HG03196 (cell line): ENCODE results near the gene POLRMT.
"Not testable (repeated sequence)": the region's sequence is repeated elsewhere in the genome, so short reads cannot be mapped to it uniquely, and the experiment has no call there.

Experiments
- ATAC-seq: cut with Tn5 transposase; IDR thresholded peaks from one replicate; pipeline ENCODE4 v1.9.1; 2021; ENCODE audit not compliant: unreplicated experiment

The POLRMT gene

DNA sequence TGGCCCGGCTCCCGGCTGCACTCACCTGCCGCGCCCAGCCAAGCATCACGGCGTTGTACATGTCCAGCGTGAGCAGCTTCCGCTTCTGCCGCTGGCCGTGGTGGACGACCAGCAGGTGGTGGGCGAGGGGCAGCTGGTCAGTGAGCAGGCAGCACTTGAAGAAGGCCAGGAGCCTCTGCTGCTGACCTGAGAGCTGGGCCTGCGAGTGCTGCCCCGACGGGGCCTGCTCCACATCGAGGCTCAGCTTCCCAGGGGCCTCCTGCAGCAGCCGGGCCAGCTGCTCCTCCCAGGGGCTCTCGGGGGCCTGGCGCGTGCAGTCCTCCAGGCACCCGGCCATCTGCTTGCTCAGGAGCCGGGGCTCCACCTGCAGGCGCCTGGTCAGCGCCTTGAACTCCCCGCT, 3.8 kb downstream of the POLRMT start:
- not testable (repeated sequence) for ATAC-seq

DNA sequence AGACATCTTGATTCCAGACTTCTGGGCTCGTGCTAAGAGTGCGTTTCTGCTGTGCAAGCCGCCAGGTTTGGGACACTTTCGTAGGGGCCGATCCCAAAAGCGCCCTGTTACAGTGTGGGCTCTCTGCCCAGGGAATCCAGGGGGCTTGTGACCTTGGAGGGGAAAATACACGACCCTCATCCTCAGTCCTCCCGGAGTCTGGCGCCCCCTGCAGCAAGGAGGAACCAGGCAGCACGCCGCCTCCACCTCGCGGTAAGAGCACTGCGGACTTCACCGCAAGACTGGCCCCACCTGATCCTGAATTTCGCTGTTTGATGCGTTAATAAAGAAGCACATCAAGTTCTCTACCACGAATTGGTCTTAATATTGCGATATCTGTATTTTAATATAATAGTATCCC, 5.2 kb downstream of the POLRMT start:
- no peak for ATAC-seq

DNA sequence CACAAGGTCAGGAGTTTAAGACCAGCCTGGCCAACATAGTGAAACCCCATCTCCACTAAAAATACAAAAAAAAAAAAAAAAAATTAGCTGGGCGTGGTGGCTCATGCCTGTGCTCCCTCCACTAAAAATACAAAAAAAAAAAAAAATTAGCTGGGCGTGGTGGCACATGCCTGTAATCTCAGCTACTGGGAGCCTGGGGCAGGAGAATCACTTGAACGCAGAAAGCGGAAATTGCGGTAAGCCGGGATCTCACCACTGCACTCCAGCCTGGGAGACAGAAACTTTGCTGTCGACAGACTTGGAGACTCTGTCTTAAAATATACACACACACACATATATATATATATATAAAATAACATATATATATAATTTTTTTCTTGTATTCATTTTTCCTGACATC, 6.8 kb downstream of the POLRMT start:
- ATAC-seq, result not testable (repeated sequence)

DNA sequence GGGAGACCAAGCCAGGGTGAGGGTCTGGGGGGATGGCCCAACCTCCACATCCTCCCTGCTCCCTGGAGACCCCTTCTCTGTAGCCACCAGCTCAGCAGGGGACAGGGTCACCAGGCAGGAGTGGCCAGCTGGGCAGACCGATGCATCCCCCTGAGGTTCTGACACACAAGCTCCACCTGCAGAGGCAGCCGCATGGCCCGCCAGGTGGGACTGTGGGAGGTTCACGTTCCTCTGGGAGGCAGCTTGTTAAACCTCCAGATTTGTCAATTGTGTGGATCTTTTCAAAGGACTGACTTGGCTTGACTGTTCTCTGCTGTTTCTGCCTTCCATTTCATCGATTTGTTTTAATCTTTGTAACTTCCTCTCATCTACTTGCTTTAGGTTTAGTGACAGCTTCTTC, 8.1 kb downstream of the POLRMT start:
- no peak for ATAC-seq

DNA sequence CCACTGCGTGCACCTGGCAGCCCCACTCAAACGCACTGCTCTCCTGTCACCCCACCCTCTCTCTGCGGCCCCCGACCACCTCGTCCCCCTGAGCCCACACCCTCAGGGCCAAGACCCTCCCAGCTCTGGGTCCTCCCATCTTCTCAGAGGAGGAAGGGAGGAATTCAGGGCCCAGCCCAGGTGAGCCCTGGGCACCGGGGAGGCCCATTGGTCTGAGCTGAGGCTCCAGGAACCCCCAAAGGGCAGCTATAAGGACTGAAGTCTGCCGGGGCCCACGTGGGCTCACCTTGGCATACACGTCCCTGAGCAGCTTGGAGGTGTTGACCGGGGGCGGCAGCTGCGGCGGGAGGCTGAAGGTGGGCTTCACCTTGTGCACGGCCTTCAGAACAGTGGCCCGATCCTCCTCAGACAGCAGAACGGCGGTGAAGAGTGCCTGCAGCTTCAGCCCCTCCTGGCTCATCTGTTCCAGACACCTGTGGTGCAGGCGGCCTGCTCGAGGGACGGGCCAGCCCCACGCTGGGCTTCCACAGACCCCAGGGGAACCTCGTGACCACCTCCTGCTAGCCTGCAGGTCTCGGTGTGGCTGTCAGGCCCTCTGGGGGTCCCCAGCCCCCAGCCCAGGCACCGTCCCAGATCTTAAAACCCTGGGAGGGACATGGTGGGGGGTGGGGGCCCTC, 8.8 kb downstream of the POLRMT start:
- ATAC-seq, result no peak

DNA sequence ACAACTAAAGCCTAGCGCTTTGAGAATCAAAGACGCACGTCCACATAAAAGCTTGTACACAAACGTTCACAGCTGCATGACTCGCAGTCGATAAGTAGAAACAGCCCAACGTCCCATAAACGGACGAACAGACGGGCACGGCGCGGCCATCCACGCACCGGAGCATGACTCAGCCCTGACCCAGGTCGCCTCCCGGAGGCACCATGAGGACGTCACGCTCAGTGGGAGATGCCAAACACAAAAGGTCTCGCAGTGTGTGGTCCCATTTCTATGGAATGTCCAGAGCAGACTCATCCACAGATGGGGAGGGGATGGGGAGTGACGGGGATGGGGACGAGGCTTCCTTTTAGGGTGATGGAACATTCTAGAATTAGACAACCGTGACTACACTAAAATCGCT, 9.4 kb downstream of the POLRMT start:
- ATAC-seq, result no peak

DNA sequence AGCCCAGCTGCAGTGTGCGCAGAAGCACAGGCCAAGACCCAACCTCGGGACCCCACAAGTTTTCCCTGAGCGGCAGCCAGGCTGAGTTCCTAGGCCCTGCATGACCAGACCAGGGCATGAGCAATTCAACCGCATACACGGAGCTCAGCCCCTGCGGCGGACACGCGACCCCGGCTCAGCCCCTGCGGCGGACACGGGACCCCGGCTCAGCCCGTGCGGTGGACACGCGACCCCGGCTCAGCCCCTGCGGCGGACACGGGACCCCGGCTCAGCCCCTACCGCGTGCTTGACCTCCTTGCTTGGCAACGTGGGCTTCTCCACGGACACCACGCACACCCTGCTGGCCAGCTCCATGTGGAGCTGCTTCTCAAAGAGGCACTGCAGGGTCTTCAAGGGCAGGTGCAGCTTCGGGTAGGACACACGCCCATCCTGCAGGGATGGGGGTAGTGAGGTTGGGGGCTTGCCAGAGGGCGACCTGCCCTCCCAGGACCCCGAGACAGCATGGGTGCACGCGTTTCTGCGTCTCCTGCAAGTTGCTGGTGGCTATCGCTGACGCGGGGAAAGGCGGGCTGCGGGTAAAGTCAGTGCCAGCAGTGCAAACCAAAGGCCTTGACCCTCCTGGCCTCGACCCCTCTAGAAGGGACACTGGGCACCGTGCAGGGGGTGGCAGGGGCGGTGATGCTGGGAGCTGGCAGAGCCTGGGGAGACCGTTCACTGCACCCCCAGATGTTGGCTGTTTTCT, 10.0 kb downstream of the POLRMT start:
- no peak for ATAC-seq

DNA sequence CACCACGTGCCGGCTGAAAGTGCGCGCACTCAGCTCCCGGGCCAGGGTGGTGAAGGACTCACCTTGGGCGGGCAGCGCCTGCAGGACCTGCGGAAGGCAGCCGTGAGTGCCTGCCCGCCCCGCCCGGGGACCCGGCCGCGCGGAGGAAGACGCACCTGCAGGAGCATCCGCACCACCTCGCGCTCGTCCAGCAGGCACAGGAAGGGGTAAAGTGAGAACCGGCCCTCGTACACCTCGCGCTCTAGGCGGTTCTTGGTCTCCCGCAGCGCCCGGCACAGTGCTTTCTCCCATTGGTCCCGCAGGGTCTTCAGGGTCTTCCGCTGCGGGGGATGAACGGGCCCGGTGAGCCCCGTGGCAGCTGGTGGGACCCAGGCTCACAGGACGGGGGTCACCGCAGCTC, 10.7 kb downstream of the POLRMT start:
- ATAC-seq, result no peak

DNA sequence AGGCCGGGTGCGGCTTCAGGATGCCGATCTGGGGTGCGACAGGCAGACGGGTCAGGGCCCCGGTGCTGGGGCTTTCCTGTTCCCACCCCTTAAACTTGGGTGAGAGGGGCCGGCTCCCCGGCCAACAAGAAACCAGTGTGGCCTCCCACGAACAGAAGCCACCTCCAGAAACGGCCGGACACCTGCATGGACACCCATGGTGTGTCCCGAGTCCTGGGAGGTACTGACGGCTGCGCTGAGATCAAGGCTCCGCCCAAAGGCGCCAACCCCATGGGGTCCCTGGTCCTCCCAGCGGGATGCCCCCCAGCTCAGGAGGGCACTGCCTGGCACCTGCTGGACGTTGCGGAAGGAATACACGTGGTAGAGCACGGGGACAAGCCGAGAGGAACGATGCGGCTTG, 11.5 kb downstream of the POLRMT start:
- ATAC-seq, result no peak

DNA sequence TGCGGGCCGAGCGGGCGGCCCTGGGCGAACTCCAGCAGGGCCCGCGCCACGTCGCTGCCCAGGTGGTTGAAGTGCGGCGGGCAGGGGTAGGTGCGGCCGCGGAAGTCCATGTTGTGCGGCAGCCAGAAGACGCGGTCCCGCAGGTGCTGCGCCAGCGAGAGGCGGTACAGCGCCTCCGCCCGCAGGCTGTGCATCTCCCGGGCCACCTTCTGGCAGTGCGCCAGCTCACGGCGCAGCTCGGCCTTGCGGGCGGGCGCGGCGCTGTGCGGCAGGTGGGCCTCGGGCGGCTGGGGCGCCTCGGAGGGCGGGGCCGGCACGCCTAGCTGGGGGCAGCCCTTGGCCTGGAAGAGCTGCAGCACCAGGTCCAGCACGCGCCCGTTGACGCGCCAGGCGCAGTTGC, 12.1 kb downstream of the POLRMT start:
- not testable (repeated sequence) for ATAC-seq

DNA sequence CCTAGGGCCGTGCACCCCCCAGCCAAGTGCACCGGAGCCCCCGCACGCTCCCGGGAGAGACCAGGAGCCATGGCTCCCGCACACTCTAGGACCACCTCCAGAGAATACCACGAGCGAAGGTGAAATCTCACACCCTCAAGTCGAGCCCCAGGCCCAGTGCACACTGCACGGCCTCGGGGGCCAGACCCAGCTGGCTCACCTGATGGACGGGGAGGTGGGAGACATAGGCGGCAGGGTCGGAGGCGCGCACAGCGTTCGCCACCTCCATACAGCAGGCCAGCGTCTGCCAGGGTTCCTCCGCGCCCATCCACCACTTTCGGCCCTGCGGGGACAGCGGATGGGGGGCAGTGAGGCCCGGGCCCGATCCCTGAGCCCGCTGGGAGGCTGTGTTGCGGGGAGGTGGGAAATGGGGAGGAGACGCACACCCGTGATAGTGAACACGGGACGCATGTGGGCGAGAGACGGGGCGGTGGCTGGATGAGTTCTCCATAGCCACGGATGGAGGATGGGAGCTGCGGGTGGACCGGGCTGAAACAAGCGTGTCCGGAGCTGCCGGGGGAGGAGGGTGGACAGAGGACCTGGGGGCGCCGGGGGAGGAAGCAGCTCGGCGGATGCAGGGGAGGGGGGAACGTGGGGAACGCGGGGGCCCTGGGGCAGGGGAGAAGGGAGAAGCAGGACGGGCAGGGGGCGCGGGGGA, 13.0 kb downstream of the POLRMT start:
- ATAC-seq, result no peak

DNA sequence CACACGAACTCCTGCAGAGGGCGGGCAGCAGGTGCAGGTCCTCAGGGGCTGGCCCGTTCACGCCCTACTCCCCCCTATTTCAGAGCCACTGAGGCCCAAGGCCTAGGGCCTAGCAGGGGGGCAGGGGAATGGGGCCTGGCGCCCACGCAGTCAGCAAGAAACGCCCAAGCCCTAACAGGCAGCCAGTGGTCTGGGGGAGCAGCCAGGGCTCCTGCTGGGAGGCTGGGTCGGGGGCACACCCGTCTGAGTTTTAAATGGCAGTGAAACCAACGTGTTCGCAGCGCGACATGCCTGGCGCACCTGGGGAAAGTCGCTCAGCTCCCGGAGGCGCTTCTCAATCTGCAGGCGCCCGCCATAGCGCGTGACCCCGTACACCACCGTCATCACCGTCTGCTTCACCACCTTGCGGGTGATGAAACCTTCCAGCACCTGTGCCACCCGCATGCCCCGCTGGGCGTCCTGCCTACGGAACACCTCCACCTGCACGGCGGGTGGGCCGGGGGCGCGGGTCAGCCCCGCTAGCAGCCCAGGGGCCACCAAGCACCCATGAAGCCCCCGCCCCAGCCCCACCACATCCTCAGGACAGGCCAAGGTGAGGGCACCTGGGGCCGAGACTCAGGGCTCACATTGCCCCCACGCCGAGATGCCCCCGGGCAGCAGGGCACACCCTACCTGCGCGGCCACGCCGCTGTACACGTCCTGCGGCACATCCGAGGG, 13.9 kb downstream of the POLRMT start:
- ATAC-seq, result no peak

DNA sequence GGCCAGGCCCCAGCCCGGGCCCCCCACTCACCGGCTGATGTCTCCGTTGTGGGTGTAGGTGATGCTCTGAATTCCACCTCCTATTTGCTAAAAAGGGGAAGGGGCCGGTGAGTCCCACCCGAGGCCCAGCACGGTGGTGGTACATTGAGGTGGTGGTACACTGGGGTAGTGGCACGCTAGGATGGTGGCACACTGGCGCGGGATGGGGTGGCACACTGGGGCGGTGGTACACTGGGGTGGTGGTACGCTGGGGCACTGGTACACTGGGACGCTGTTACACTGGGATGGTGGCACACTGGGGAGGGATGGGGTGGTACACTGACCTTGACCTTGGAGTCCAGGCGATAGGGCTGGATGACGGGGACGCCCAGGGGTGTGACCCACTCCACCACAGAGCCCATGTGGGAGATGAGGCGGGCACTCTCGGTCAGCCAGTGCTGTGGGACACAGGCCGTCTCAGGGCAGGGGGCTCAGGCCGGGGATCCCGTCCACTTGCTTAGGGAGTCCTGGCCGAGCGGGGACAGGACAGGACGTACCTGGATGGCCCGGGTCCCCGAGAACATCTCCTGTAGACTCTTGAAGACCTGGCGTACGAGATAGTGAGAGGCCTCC, 14.6 kb downstream of the POLRMT start:
- no peak for ATAC-seq

DNA sequence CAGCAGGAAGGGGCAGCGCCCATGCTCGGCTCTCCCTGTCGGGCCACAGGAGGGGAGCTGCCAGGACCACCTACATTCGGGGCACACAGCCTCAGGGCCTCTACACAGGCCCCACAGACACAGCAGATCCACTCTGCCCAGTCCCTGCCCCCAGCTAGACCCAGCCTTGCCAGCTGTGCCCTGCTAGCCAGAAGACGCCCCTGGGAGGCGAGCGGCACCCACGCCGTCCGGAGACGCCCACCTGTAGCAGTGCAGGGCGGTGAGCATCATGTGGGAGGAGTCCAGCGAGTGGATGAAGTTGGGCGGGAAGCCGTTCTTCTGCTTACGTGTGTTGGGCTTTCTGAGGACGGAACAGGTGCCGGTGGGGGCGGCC, 15.1 kb downstream of the POLRMT start:
- ATAC-seq, result no peak

DNA sequence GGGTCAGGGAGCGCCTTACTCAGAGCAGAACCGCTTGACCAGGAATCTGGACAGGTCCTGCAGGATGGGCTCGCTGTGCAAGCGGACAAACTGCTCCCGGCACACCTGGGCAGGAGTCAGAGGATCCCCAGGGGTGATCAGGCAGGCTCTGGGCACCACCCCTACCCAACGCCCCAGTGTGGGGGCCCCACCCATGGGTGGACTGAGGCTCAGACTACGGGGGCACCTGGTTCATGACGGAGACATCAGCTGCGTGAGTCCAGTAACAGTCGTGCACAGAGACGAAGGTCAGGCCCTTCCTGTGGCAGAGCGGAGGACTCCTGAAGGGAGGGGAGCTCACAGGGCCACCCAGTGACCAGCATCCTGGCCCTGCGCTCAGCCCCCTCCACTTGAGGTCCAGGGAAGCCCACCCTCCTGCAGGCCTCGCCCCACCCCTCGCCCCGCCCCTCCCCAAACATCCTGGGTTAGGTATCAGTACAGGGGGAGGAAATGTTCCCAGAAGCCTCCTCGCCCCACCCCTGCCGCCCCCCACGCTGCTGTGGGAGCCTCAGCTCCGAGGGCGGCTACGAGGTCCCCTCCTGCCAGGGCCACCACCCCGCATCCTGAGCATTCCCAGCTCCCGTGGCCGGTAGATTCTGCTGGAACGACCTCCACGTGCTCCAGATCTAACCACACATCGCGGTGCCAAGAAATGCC, 15.6 kb downstream of the POLRMT start:
- no peak for ATAC-seq

DNA sequence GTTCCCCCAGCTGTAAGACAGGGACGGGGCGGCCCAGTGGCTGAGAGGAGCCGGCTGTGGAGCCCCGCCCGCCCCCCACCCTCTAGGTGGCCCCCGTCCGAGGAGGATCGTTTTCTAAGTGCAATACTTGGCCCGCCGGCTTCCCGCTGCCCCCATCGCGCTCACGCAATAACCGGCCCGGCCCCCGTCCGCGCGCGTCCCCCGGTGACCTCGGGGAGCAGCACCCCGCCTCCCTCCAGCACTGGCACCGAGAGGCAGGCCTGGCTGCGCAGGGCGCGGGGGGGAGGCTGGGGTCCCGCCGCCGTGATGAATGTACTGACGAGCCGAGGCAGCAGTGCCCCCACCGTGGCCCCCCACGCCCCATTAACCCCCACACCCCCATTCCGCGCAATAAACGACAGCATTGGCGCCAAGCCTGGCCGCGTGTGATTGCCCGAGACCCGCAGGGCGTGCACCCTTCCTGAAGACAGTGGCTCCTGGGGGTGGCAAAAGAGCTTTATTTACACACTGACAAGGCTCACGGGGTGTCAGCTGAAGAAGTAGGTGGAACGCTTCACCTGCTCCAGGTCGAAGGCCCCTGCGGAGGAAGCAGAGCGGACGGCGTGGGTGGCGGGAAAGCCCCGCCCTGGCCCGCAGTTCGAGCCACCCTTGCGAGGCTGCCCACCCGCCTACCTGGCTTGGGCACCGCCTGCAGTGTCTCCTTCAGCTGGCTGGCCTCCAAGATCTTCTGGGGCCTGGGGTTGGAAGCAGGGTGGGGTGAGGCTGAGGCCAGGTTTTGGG, 16.4 kb downstream of the POLRMT start:
- no peak for ATAC-seq

DNA sequence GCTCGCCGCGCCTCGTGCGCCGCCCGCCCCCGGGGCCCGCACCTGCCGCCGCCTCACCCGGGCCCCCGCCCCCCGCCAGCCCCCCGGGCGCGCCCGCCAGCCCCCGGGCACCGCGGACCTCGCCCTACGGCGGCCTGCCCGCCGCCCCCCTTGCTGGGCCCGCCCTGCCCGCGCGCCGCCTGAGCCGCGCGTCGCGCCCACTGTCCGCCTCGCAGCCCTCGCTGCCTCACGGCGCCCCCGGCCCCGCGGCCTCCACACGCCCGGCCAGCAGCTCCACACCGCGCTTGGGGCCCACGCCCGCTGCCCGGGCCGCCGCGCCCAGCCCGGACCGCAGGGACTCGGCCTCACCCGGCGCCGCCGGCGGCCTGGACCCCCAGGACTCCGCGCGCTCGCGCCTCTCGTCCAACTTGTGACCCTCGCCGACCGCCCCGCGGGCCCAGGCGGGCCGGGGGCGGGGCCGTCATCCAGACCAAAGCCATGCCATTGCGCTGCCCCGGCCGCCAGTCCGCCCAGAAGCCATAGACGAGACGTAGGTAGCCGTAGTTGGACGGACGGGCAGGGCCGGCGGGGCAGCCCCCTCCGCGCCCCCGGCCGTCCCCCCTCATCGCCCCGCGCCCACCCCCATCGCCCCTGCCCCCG, 17.2 kb downstream of the POLRMT start:
- ATAC-seq, result no peak

DNA sequence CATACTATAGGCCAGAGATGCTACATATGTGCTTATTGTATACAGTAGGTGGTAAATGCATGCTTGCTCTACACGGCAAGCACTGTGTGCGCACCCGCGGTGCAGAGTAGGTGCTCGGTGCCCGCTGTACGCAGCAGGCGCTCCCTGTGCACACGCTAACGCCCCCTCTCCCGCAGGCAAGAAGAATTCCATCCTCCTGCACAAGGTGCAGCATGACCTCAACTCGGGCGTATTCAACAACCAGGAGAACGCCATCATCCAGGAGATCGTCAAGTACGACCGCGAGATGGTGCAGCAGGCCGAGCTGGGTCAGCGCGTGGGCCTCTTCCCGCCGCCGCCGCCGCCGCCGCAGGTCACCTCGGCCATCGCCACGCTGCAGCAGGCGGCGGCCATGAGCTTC, 17.7 kb downstream of the POLRMT start:
- ATAC-seq, result no peak
